OCI-LY7 (cell line): ENCODE data around the gene NRAP.

ENCODE experiments used
- CTCF ChIP-seq: fragments of 200-600 bp; sonication (generic); conservative IDR thresholded peaks from 2 replicates; pipeline ENCODE4 v1.5.1; 2014; ENCODE audit warnings: mild to moderate bottlenecking, antibody characterized with exemption, low read length, moderate library complexity, mixed read lengths
- EZH2phosphoT487 ChIP-seq: fragments of 200-600 bp; sonication (generic); IDR thresholded peaks from 2 replicates; pipeline ENCODE4 v1.6.1; 2018; ENCODE audit warnings: low read depth, borderline replicate concordance, mild to moderate bottlenecking, mixed run types, antibody characterized with exemption, low read length, moderate library complexity, mixed read lengths

DNA sequence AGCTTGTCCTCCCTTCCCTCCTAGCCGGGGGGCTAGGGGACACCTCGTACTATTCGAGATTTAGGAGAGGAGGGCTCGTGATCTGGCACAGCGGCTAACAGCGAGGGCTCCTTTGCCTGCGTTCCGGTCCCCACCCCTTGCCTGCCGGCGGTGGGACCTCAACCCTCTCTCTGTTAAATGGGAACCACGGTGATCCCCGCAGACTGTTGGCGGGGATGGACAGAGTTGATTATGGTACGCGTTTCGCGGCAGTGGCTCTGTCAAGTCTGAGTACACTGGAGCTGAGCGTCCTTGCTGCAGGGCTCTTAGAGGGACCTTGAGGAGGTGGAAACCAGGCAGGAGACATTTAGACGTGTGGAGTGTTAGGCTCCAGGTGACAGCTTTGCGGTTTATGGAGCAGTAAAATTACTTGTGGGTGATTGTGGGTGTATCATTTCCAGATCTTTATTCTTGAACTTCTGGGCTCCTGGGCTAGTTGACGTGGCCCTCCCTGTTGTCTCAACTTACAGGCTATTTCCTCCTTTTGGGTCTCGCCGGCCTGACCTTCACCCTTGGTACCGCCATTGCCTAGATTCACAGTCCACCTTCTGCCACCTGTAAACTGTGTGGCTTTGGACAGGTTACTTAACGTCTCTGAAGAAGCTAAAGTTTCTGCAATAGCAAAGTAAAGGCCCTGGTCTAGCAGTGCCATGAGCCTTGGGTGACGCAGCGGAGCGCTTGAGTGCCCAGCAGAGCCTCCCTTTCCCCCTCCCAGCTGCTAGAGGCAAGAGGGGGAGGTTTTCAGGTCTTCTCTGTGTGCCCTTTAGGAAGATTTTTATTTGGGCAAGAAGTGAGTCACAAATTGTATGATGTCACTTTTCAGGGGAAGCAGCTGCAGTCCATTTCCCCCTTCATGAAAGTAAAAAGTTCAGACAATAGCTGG lies 16.6 kb upstream of the NRAP start:
- TF ChIP-seq CTCF = no peak
- TF ChIP-seq EZH2phosphoT487 = no peak
